Endothelial cell of umbilical vein (primary cell): ENCODE measurements around the gene DUSP19.

Source experiments
- CTCF ChIP-seq, 2 donors: IDR thresholded peaks; 1 replicate in 1 of 2; 2 replicates in 1 of 2; pipeline ENCODE4 v1.5.1; 2011; ENCODE audit warnings: low read length in 2 of 2, mild to moderate bottlenecking in 2 of 2, moderate library complexity in 2 of 2, control low read depth in 1 of 2, inconsistent platforms in 1 of 2, low read depth in 1 of 2; ENCODE audit not compliant: insufficient read depth in 1 of 2; ENCODE audit errors: extremely low read depth in 1 of 2
- POLR2A ChIP-seq: IDR thresholded peaks from 2 replicates; pipeline ENCODE4 v1.6.1; 2012; ENCODE audit warnings: low read depth, mild to moderate bottlenecking, control low read depth, low read length

- no peak for TF ChIP-seq CTCF (IDR thresholded peaks at IDR 0.05; ENCODE audit: extremely low read depth in 1 of 2, insufficient read depth in 1 of 2, low read depth in 1 of 2, low read length in 2 of 2)
- TF ChIP-seq POLR2A, result no peak
Measured at GRCh38 chr2:183072177-183072576, 6.4 kb upstream of the DUSP19 start.
